GM13977 (cell line): ENCODE data around the gene FOXN3.

Experiments used
- DNase-seq: peaks from one replicate; pipeline ENCODE4 v3.0.0; 2012; ENCODE audit warnings: low spot score
- CTCF ChIP-seq: IDR thresholded peaks from 2 replicates; pipeline ENCODE4 v1.5.1; 2012; ENCODE audit warnings: mild to moderate bottlenecking, control low read depth; ENCODE audit not compliant: insufficient read depth; ENCODE audit errors: extremely low read depth, missing control alignments
- in situ Hi-C: fragments of 300-500 bp; cut with MboI; formaldehyde crosslinking; loops from one replicate; pipeline ENCODE4 v1.12.0; 2022; ENCODE audit warnings: low sequenced_read_pairs, low pct_unique_long_range_greater_than_20kb, mixed read lengths, inconsistent platforms; ENCODE audit not compliant: unreplicated experiment

Gene FOXN3

GRCh38 chr14:89292579-89293313, 124.3 kb downstream of the FOXN3 start:
- in situ Hi-C loops = no loop called here
- no peak for TF ChIP-seq CTCF
- DNase-seq = no peak

GRCh38 chr14:89291351-89291940, 125.6 kb downstream of the FOXN3 start:
- in situ Hi-C loops = no loop called here

GRCh38 chr14:89290813-89291212, 126.2 kb downstream of the FOXN3 start:
- no peak for DNase-seq
- in situ Hi-C loops = no loop called here

More at GRCh38 chr14:89291351-89291940, 125.6 kb downstream of the FOXN3 start:
- no peak for TF ChIP-seq CTCF
- no peak for DNase-seq

GRCh38 chr14:89289477-89289876, 127.6 kb downstream of the FOXN3 start:
- TF ChIP-seq CTCF = no peak
- in situ Hi-C loops = no loop called here

More at GRCh38 chr14:89290813-89291212, 126.2 kb downstream of the FOXN3 start:
- no peak for TF ChIP-seq CTCF

GRCh38 chr14:89288114-89288513, 128.9 kb downstream of the FOXN3 start:
- in situ Hi-C loops = no loop called here
- TF ChIP-seq CTCF = no peak
- DNase-seq = no peak

More at GRCh38 chr14:89289477-89289876, 127.6 kb downstream of the FOXN3 start:
- no peak for DNase-seq

GRCh38 chr14:89284333-89285058, 132.5 kb downstream of the FOXN3 start:
- no peak for TF ChIP-seq CTCF
- in situ Hi-C loops = no loop called here
- no peak for DNase-seq
